Measurements from ENCODE around the gene CTSD. TPM values are rescaled to one million over a fixed set of nuclear protein-coding genes. Genes with fewer than 3 reads are reported as not detected.

CTSD gene
- total and polyA plus RNA-seq, 2 of the 4 experiments (the other 2 are of a cell fraction), result 39.8 to 166 TPM

- Histone ChIP-seq H2BK15ac (ENCODE audit: low read depth, low read length) (no peak overlapping the region), H2BK5ac (ENCODE audit: low read depth, low read length, poor library complexity, severe bottlenecking) (no peak overlapping the region), H3K4me1 (ENCODE audit: control insufficient read depth, insufficient read depth, low read length) (peaks cover 8% of the 10 kb centered on the region; the same call in 1 of the 2 replicates), H3K36me3 (ENCODE audit: control insufficient read depth, insufficient read depth, low read length) (peaks cover 4% of the 10 kb centered on the region; the same call in 1 of the 2 replicates), H3K4me2 (ENCODE audit: low read depth, low read length) (peak overlapping the region; percentile 58), H3K9ac (ENCODE audit: low read depth, low read length) (no peak overlapping the region), H2BK20ac (ENCODE audit: low read depth, low read length) (no peak overlapping the region), H2BK120ac (ENCODE audit: low read depth, low read length) (no peak overlapping the region), H3K27me3 (ENCODE audit: control insufficient read depth, insufficient read depth, low read length) (peaks cover 9% of the 10 kb centered on the region; the same call in 1 of the 2 replicates), H4K5ac (ENCODE audit: low read depth, low read length) (no peak overlapping the region), H3K9me1 (ENCODE audit: insufficient read depth, low read length) (0 out of 2 replicates have a peak, but pooled peaks cover 4% of the 10 kb centered on the region), H2AFZ (replicated peaks; ENCODE audit: low read length, poor library complexity) (peak overlapping the region; percentile 76), H4K20me1 (ENCODE audit: insufficient read depth, low read length) (peaks cover 11% of the 10 kb centered on the region), H3K27ac (ENCODE audit: insufficient read depth, low read length) (no peak overlapping the region), H3K14ac (replicated peaks; ENCODE audit: low read depth, low read length) (no peak overlapping the region), H2AK9ac (replicated peaks; ENCODE audit: low read depth, low read length, poor library complexity) (peak overlapping the region; percentile 55), H2AK5ac (ENCODE audit: low read depth, low read length) (no peak overlapping the region), H4K91ac (ENCODE audit: insufficient read depth, low read depth, low read length) (no peak overlapping the region), H3K23ac (ENCODE audit: low read depth, low read length) (no peak overlapping the region), H3K4me3 (ENCODE audit: insufficient read depth, low read depth, low read length) (no peak overlapping the region), H3K18ac (ENCODE audit: low read depth, low read length) (no peak overlapping the region), H3K79me1 (ENCODE audit: low read depth in 1 of 2, low read length in 2 of 2) (no peaks in the 10 kb centered on the region), H3K4ac (ENCODE audit: low read depth, low read length) (no peak overlapping the region), H3K9me3 (ENCODE audit: control insufficient read depth, insufficient read depth, low read length) (no peaks in the 10 kb centered on the region), H4K8ac (ENCODE audit: low read depth in 2 of 2, low read length in 2 of 2) (no peak overlapping the region), H3K56ac (ENCODE audit: extremely low read depth, insufficient read depth, low read length) (no peak overlapping the region)
- TF ChIP-seq RCOR1 (IDR thresholded peaks at IDR 0.05; ENCODE audit: insufficient replicate concordance, low read length), result no peak
- 0 out of 2 replicates have a peak, but pooled peaks have one; percentile 29 for TF ChIP-seq MAZ (IDR thresholded peaks at IDR 0.05; ENCODE audit: borderline replicate concordance, low read depth, low read length)
- intact Hi-C loops (cut with micrococcal nuclease), result no loop called here
- no TSS peak for BruUV-seq (replicated peaks)
- in situ Hi-C loops (cut with MboI; ENCODE audit: low sequenced_read_pairs), result no loop called here
- WGBS, 2 experiments (ENCODE audit: extremely low coverage in 2 of 2, insufficient read length in 1 of 2), result 3% methylated on average over 21 of the region's 84 CpGs; no CpG with 5 or more reads in 1 of the 2 experiments
- CTCF ChIA-PET, result interaction anchor here (0.6 kb wide), 1 partner anchor 130 kb away, joined by 3 read pairs; no protein-coding TSS in a partner anchor
- POLR2A ChIA-PET (ENCODE audit: unreplicated experiment), result no interaction called here
- dilution Hi-C loops (cut with HindIII; ENCODE audit: low sequenced_read_pairs, unreplicated experiment), result no loop called here
- DNase-seq (no peak), ATAC-seq (ENCODE audit: low read depth) (peak; percentile 56)
These were observed 14.9 kb downstream of the CTSD start for GRCh38 chr11:1748636-1749394.

Data from IMR-90 (cell line).